GM12865 (cell line): Measurements from ENCODE around the gene APLP1.
"Not testable (repeated sequence)": the region's sequence is repeated elsewhere in the genome, so short reads cannot be mapped to it uniquely, and the experiment has no call there.

Experiments
- DNase-seq: peaks from one replicate; pipeline ENCODE4 v3.0.0; 2010; ENCODE audit warnings: low read depth
- H3K4me3 ChIP-seq: 2 replicates; pipeline ENCODE4 v1.5.1; 2011; ENCODE audit warnings: mild to moderate bottlenecking, low read depth, low read length, control low read depth
- TF ChIP-seq, protein P1 (sequence below): IDR thresholded peaks from 2 replicates; pipeline ENCODE4 v1.5.1; 2011; ENCODE audit warnings: low read length, control low read depth, low read depth, inconsistent platforms; ENCODE audit not compliant: insufficient read depth; ENCODE audit errors: missing control alignments

The APLP1 gene

DNA sequence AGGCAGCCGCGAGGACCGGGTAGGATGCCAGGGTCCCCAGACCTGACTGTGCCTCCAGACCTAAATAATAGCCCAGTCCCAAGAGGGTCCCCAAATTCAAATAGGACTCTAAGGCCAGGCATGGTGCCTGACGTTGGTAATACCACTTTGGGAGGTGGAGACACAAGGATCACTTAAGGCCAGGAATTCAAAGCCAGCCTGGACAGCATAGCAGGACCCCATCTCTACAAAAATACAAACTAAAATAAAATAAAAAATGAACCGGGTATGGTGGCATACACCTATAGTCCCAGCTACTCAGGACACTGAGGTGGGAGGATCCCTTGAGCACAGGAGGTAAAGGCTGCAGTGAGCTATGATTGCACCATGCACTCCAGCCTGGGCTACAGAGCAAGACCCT lies 5.4 kb upstream of the APLP1 start:
- no peak overlapping the region for H3K4me3 ChIP-seq
- DNase-seq = no peak
- TF ChIP-seq, protein P1, sequence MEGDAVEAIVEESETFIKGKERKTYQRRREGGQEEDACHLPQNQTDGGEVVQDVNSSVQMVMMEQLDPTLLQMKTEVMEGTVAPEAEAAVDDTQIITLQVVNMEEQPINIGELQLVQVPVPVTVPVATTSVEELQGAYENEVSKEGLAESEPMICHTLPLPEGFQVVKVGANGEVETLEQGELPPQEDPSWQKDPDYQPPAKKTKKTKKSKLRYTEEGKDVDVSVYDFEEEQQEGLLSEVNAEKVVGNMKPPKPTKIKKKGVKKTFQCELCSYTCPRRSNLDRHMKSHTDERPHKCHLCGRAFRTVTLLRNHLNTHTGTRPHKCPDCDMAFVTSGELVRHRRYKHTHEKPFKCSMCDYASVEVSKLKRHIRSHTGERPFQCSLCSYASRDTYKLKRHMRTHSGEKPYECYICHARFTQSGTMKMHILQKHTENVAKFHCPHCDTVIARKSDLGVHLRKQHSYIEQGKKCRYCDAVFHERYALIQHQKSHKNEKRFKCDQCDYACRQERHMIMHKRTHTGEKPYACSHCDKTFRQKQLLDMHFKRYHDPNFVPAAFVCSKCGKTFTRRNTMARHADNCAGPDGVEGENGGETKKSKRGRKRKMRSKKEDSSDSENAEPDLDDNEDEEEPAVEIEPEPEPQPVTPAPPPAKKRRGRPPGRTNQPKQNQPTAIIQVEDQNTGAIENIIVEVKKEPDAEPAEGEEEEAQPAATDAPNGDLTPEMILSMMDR = no peak

DNA sequence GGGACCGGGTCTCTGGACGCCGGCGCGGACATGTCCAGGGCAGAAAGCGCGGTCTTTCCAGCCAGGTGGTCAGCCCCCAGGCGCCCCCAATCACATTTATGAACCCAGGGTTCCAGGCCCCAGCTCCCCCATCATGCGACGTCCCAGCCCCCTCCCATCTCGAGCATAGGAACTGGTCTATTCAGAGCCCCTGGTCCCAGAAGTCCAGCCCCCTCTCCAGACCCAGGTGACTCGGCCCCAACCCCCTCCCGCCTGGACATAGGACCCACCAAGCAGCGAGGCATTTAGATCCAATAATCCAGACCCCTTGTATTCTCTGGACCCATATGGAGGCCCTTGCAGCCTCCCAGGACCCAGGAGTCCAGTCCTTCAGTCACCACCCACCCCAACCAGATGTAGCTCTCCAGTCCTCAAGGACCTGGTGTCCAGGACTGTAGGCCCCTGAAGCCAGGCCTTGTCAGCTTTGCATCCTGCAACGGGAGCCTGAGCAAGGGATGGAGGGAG lies 501 bp downstream of the APLP1 start:
- TF ChIP-seq, protein P1 = no peak
- no peak for DNase-seq
- H3K4me3 ChIP-seq = peak overlapping the region; percentile 4

DNA sequence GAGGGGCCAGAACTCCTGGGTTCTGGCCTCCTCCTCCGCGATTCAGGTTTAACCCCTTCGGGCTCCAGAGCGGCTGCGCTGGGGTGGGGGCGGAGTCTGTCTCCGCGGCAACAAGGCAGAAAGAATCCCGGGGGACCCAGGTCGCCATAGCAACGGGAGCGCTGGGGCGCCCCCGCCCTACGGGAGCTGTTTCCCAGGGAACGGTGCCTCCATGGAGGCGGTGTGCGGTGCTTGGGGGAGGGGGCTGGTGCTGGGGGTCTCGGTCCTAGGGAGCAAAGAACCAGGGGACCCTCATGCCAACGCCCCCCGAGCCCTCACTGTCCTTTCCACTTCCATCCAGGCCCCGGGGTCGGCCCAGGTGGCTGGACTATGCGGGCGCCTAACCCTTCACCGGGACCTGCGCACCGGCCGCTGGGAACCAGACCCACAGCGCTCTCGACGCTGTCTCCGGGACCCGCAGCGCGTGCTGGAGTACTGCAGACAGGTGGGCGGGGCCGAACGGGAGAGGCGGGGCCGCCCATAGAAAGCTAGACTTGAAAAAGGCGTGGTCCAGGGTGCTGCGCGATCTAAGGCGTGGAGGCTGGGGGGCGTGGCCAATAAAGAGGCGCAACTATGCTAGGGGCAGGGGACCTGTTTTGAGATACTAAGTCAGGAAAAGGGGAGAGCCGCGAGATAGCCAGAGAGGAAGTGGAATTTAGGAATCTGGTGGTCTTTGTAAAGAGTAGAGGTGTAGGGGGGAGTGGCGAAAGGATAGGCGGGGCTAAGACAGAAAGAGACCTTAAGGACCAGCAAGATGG lies 1.2 kb downstream of the APLP1 start:
- TF ChIP-seq, protein P1 = no peak
- DNase-seq = peak; percentile 91
- no peak overlapping the region for H3K4me3 ChIP-seq

DNA sequence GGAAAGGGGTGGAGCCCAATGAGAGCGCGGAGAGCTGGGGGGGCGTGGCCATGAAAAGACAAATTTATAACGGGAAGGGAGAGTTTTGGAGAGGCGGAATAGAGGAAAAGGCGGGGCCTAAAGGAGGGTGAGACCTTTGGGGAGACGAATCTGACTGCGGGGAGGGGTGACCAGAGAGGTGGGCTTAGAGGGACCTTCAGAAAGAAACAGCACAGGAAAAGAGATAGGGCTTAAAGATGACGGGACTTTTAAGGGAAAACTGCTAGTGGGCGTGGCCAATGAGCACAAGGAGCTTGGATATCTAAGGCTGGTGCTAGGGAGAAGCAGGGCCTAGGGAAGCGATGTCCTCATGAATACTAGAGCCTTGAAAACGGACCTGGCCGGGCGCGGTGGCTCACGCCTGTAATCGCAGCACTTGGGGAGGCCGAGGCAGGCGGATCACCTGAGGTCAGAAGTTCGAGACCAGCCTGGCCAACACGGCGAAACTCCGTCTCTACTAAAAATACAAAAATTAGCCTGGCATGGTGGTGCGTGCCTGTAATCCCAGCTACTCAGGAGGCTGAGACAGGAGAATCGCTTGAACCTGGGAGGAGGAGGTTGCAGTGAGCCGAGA lies 1.9 kb downstream of the APLP1 start:
- not testable (repeated sequence) for DNase-seq, H3K4me3 ChIP-seq

DNA sequence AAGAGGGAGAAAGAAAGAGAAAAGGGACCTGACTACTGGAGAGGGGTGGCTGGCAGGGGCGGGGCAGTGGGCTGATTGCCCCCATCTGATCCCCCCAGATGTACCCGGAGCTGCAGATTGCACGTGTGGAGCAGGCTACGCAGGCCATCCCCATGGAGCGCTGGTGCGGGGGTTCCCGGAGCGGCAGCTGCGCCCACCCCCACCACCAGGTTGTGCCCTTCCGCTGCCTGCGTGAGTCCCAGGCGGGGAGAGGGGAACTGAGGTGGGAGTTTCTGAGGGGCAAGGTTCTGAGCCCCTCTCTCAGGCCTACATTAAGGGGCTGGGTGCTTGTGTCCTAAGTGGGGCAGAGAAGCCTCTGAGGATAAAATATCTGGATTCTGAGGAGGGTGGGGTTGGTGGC lies 2.4 kb downstream of the APLP1 start:
- DNase-seq = no peak
- H3K4me3 ChIP-seq = no peak overlapping the region
- TF ChIP-seq, protein P1 = no peak

DNA sequence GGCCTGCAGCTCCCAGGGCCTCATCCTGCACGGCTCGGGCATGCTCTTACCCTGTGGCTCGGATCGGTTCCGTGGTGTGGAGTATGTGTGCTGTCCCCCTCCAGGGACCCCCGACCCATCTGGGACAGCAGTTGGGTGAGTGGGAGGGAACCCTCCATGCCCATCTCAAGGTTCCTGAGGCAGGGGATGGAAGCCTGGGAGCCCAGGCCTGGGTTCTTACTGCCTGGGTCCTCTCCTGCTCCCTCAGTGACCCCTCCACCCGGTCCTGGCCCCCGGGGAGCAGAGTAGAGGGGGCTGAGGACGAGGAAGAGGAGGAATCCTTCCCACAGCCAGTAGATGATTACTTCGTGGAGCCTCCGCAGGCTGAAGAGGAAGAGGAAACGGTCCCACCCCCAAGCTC lies 3.2 kb downstream of the APLP1 start:
- DNase-seq = no peak
- H3K4me3 ChIP-seq = no peak overlapping the region
- TF ChIP-seq, protein P1 = no peak

DNA sequence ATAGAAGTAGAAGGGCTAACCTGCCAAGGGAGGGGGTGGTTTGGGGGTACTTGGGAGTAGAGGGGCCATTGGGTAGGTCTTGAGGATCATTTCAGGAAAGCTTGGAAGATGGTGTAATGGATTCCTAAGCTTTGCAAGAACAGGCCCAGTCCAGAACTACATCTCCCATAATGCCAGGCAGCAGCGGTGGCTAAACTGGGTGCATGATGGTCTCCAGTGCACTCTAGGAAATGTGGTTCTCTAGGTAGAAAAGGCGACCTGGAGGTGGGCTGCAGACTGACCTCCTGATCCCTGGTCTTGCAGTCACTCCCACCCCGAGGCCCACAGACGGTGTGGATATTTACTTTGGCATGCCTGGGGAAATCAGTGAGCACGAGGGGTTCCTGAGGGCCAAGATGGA lies 3.8 kb downstream of the APLP1 start:
- H3K4me3 ChIP-seq = no peak overlapping the region
- TF ChIP-seq, protein P1 = no peak
- DNase-seq = no peak
